Fibroblast of the aortic adventitia (primary cell): ENCODE data around the gene ARL11. TPM values are rescaled to one million over a fixed set of nuclear protein-coding genes. Genes with fewer than 3 reads are reported as not detected.
A peak's percentile ranks its signal among the peaks of the same experiment; 100 is the strongest.

Experiments
- DNase-seq: peaks from one replicate; pipeline ENCODE4 v3.0.0-alpha.2; 2010; ENCODE audit warnings: low read depth
- H3K4me3 ChIP-seq: 2 replicates; pipeline ENCODE4 v1.5.1; 2011; ENCODE audit warnings: low read depth, mild to moderate bottlenecking, control low read depth, low read length, moderate library complexity
- CTCF ChIP-seq: IDR thresholded peaks from 2 replicates; pipeline ENCODE4 v1.5.1; 2011; ENCODE audit warnings: mild to moderate bottlenecking, low read length, control low read depth, inconsistent platforms; ENCODE audit not compliant: insufficient read depth
- total RNA-seq: library from RNA; depleted of rRNA; stranded (reverse); fragments of >200 nt; gene quantifications from 2 replicates; pipeline ENCODE4 v1.2.3, GENCODE V29; 2012; ENCODE audit warnings: low replicate concordance

ARL11 gene
- total RNA-seq, 1 donor = not detected

GRCh38 chr13:49654011-49654410, 25.7 kb downstream of the ARL11 start:
- no peak for DNase-seq
- TF ChIP-seq CTCF = no peak
- no peak overlapping the region for H3K4me3 ChIP-seq

DNA sequence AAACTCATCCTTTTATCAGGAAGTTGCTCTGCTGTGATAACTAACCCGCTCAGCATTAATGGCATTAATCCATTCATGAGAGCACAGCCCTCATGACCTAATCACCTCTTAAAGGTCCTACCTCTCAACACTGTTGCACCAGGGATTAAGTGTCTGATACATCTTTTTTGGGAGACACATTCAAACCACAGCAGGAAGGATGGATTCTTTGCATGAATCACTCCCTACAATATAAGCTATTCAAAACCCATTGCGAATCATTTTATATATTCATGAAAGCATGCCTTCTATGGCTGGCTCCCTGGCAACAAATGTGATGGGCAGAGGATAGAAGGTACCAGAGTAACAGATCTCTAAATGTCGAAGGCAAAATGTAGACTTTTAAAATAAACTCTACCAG, 27.6 kb downstream of the ARL11 start:
- no peak for TF ChIP-seq CTCF
- H3K4me3 ChIP-seq = no peak overlapping the region
- DNase-seq = no peak

- no peak overlapping the region for H3K4me3 ChIP-seq
- DNase-seq = no peak
Measured at GRCh38 chr13:49657241-49657641, 28.9 kb downstream of the ARL11 start.

DNA sequence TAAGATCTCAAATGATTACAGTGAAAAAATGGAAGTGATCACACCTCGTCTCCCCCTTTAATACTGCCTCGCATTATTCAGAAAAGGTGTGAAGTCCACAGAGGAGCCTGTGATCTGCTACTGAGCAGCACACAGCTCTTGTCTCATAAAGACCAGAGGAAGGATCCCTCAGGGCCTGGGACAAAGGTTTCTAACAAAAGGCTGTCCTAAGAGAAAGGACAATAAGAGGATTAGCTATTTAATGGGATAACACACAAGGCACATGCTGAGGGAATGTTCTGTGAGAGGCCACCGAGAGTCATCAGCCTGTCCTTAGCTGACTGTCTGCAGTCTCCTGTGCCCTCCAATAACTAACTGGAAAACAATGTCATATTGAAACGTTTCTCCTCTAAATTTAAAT, 36.3 kb downstream of the ARL11 start:
- TF ChIP-seq CTCF = no peak
- DNase-seq = no peak
- no peak overlapping the region for H3K4me3 ChIP-seq

More at GRCh38 chr13:49657241-49657641, 28.9 kb downstream of the ARL11 start:
- no peak for TF ChIP-seq CTCF

- no peak for TF ChIP-seq CTCF
- DNase-seq = no peak
- H3K4me3 ChIP-seq = no peak overlapping the region
Measured at GRCh38 chr13:49667773-49668172, 39.5 kb downstream of the ARL11 start.

DNA sequence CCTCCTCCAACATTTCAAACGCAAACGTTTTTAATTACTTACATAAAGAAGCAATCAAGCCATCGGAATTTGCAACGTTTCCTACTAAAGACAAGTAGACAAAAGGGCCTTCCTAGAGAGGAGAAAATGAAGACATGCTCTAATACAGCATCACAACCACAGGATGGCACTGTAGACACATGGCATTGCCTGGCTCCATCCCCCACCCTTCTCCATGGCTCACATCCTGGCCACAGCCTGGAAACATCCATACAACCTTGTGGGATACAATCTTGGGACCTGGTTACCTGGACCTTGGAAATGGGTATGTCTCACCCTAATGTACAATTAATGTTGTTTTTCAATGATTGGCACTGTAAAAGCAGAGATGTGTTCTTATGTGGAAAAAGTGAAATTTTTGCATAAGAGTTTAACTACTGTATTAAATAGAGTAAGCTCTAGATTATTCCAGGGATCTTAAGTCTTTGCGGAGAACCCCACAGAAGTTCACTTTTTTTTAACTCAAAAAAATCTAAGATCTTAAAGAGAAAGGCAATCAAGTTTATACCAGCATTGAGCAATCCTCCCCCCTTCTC, 41.5 kb downstream of the ARL11 start:
- TF ChIP-seq CTCF = peak; percentile 95
- DNase-seq = peak; percentile 84
- H3K4me3 ChIP-seq = no peak overlapping the region

GRCh38 chr13:49670828-49671227, 42.5 kb downstream of the ARL11 start:
- TF ChIP-seq CTCF = no peak
- no peak for DNase-seq
- H3K4me3 ChIP-seq = no peak overlapping the region
